ENCODE measurements around the gene CAP2. TPM values are rescaled to one million over a fixed set of nuclear protein-coding genes. Genes with fewer than 3 reads are reported as not detected.
"Not testable (repeated sequence)": the region's sequence is repeated elsewhere in the genome, so short reads cannot be mapped to it uniquely, and the experiment has no call there.

The CAP2 gene
- total RNA-seq, 4 donors from 2014 or later, result 11.8 to 27.6 (median 15.0) TPM

DNA sequence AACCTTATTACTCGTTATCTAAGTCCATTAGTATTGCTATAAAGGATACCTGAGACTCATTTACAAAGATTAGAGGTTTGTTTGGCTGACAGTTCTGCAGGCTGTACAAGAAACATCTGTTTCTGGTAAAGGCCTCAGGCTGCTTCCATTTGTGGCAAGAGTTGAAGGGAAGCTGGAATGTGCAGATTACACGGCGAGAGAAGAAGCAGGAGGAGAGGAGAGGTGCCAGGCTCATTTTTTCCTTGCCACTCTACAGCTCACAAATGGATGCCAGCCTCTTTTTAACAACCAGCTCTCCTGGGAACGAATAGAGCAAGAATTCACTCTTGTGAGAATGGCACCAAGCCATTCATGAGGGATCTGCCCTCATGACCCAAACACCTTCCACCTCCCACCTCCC, 14.7 kb downstream of the CAP2 start:
- Histone ChIP-seq H3K9me3 (no peaks in the 10 kb centered on the region), H3K27ac (no peak overlapping the region), H3K27me3 (no peaks in the 10 kb centered on the region), H3K4me1 (no peaks in the 10 kb centered on the region), H3K4me3 (no peak overlapping the region), H3K36me3 (no peaks in the 10 kb centered on the region)
- intact Hi-C loops (cut with DNase I; ENCODE audit: low total_unique reads), result no loop called here
- TF ChIP-seq, protein P1, sequence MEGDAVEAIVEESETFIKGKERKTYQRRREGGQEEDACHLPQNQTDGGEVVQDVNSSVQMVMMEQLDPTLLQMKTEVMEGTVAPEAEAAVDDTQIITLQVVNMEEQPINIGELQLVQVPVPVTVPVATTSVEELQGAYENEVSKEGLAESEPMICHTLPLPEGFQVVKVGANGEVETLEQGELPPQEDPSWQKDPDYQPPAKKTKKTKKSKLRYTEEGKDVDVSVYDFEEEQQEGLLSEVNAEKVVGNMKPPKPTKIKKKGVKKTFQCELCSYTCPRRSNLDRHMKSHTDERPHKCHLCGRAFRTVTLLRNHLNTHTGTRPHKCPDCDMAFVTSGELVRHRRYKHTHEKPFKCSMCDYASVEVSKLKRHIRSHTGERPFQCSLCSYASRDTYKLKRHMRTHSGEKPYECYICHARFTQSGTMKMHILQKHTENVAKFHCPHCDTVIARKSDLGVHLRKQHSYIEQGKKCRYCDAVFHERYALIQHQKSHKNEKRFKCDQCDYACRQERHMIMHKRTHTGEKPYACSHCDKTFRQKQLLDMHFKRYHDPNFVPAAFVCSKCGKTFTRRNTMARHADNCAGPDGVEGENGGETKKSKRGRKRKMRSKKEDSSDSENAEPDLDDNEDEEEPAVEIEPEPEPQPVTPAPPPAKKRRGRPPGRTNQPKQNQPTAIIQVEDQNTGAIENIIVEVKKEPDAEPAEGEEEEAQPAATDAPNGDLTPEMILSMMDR (IDR thresholded peaks at IDR 0.05), result no peak
- TF ChIP-seq POLR2A (IDR thresholded peaks at IDR 0.05), result no peak
- no peak for DNase-seq

DNA sequence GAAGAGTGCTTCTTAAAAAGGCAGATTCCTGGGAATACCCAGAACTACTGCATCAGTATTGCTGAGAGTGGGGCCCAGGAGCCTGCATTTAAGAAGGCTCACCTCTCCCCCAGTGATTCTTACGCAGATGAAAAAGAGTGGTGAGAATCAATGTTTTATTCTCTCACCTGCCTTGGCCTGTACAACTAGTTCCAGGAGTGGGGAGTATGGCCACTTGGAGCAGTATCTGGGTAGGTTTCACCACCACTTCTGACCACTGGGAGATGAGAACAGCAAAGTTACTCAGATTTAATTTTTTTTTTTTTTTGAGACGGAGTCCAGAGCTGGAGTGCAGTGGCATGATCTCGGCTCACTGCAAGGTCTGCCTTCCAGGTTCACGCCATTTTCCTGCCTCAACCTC, 16.9 kb downstream of the CAP2 start:
- TF ChIP-seq POLR2A (IDR thresholded peaks at IDR 0.05), result no peak
- TF ChIP-seq, protein P1 (IDR thresholded peaks at IDR 0.05), result no peak
- H3K4me3 ChIP-seq, result no peak overlapping the region
- no peaks in the 10 kb centered on the region for H3K9me3 ChIP-seq
- DNase-seq, result no peak
- no peak overlapping the region for H3K27ac ChIP-seq
- H3K27me3 ChIP-seq, result no peaks in the 10 kb centered on the region
- H3K36me3 ChIP-seq, result no peaks in the 10 kb centered on the region
- intact Hi-C loops (cut with DNase I; ENCODE audit: low total_unique reads), result no loop called here
- H3K4me1 ChIP-seq, result no peaks in the 10 kb centered on the region

DNA sequence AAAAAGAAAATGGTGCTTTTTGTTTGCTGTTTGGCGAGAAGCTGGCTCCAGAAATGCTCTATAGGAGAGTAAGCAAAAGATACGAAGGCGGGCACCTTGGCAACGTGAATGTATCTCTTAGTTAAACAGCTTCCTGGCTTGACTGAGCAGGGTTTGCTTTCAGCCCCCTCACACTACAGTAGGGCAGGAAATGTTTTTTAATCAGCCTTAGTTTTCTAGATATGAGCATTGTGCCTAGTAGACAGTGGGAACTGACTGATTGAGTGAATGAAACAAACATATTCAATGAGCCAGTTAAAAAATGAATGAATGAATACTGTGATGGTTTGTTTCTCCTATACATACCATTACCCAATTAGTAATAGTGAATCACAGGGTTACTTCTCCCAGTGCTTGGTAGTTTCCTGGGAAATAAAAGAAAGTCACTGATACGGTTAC, 19.9 kb downstream of the CAP2 start:
- no peaks in the 10 kb centered on the region for H3K27me3 ChIP-seq
- TF ChIP-seq, protein P1 (IDR thresholded peaks at IDR 0.05), result no peak
- TF ChIP-seq POLR2A (IDR thresholded peaks at IDR 0.05), result no peak
- no peaks in the 10 kb centered on the region for H3K4me1 ChIP-seq
- intact Hi-C loops (cut with DNase I; ENCODE audit: low total_unique reads), result no loop called here
- H3K9me3 ChIP-seq, result no peaks in the 10 kb centered on the region
- DNase-seq, result no peak
- no peak overlapping the region for H3K27ac ChIP-seq
- H3K4me3 ChIP-seq, result no peak overlapping the region
- H3K36me3 ChIP-seq, result no peaks in the 10 kb centered on the region

DNA sequence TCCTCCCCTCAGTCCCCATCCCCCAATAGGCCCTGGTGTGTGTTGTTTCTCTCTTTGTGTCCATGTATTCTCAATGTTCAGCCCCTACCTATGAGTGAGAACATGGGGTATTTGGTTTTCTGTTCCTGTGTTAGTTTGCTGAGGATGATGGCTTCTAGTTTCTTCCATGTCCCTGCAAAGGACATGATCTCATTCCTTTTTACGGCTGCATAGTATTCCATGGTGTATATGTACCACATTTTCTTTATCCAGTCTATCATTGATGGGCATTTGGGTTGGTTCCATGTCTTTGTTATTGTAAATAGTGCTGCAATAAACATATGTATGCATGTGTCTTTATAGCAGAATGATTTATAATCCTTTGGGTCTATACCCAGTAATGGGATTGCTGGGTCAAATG, 21.0 kb downstream of the CAP2 start:
- intact Hi-C loops (cut with DNase I; ENCODE audit: low total_unique reads); H3K4me1 ChIP-seq; H3K27me3 ChIP-seq; H3K4me3 ChIP-seq; H3K36me3 ChIP-seq; H3K9me3 ChIP-seq; H3K27ac ChIP-seq; DNase-seq: not testable (repeated sequence)

DNA sequence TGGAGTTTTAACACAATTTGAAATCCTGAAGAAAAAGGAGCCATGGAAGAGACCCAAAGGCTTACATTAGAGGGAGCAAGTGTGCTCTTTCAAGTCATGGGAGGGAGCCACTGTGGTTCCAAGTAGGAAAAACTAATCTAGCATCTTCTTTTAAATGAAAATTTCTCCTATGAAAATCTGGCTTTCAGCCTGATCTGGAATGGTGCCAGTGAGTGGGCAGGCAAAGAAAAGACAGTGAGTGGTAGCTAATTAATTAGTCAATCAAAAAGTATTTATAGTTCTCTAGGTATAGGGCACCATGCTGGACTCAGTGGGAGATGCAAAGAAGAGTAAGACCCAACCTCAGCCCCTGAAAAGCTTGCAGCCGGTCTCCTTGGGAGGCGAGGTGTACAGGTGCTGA, 21.9 kb downstream of the CAP2 start:
- no peak for DNase-seq
- no peaks in the 10 kb centered on the region for H3K4me1 ChIP-seq
- H3K36me3 ChIP-seq, result no peaks in the 10 kb centered on the region
- no peaks in the 10 kb centered on the region for H3K27me3 ChIP-seq
- intact Hi-C loops (cut with DNase I; ENCODE audit: low total_unique reads), result no loop called here
- H3K4me3 ChIP-seq, result no peak overlapping the region
- no peak overlapping the region for H3K27ac ChIP-seq
- no peak for TF ChIP-seq POLR2A (IDR thresholded peaks at IDR 0.05)
- TF ChIP-seq, protein P1 (IDR thresholded peaks at IDR 0.05), result no peak
- no peaks in the 10 kb centered on the region for H3K9me3 ChIP-seq

DNA sequence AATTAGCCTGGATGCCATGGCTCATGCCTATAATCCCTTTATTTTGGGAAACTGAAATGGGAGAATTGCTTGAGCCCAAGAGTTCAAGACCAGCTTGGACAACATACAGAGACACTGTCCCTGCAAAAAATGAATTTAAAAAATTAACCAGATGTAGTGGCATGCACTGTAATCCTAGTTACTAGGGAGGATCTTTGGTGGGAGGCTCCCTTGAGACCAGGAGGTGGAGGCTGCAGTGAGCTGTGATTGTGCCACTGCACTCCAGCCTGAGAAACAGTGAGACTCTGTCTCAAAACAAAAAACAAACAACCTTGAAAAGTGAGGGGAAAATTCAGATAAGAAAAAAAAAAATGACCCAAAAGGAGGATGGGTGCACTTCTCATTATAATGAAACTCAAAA, 23.4 kb downstream of the CAP2 start:
- H3K27ac ChIP-seq, result no peak overlapping the region
- no peaks in the 10 kb centered on the region for H3K27me3 ChIP-seq
- intact Hi-C loops (cut with DNase I; ENCODE audit: low total_unique reads), result no loop called here
- no peaks in the 10 kb centered on the region for H3K4me1 ChIP-seq
- H3K4me3 ChIP-seq, result no peak overlapping the region
- no peaks in the 10 kb centered on the region for H3K36me3 ChIP-seq
- H3K9me3 ChIP-seq, result no peaks in the 10 kb centered on the region
- no peak for DNase-seq
- no peak for TF ChIP-seq POLR2A (IDR thresholded peaks at IDR 0.05)
- TF ChIP-seq, protein P1 (IDR thresholded peaks at IDR 0.05), result no peak

Measured in uterus (tissue), 4 donors.